Right lobe of liver (tissue), 6 donors: ENCODE measurements around the gene LONRF2. TPM values are rescaled to one million over a fixed set of nuclear protein-coding genes. Genes with fewer than 3 reads are reported as not detected.

ENCODE experiments used
- ATAC-seq, 4 donors: fragments of 200-7000 bp; cut with Tn5 transposase; one replicate each; pipeline ENCODE4 v1.9.1; 2020; ENCODE audit warnings: mild to moderate bottlenecking in 4 of 4, moderate library complexity in 4 of 4
- DNase-seq, 3 donors: peaks; one replicate each; pipeline ENCODE4 v3.0.0-alpha.2; 2020
- H3K27ac ChIP-seq, 3 donors: fragments of 200-600 bp; one replicate each; pipeline ENCODE4 v1.8.0; 2022
- H3K27me3 ChIP-seq, 2 donors: fragments of 200-600 bp; one replicate each; pipeline ENCODE4 v1.8.0; 2022
- H3K36me3 ChIP-seq, 4 donors: fragments of 200-600 bp; sonication (generic) in 1 of 4; one replicate each; pipeline versions ENCODE4 v1.5.1 to v1.8.0; 2017 to 2022; ENCODE audit warnings: control low read depth in 1 of 4
- H3K4me1 ChIP-seq, 4 donors: fragments of 200-600 bp; sonication (generic) in 1 of 4; one replicate each; pipeline versions ENCODE4 v1.5.1 to v1.8.0; 2017 to 2022; ENCODE audit warnings: control low read depth in 1 of 4
- H3K4me3 ChIP-seq, 3 donors: fragments of 200-600 bp; one replicate each; pipeline ENCODE4 v1.8.0; 2022
- H3K9me3 ChIP-seq, 4 donors: fragments of 200-600 bp; sonication (generic) in 1 of 4; one replicate each; pipeline versions ENCODE4 v1.5.1 to v1.8.0; 2017 to 2022; ENCODE audit warnings: control low read depth in 1 of 4
- POLR2A ChIP-seq: fragments of 450-650 bp; IDR thresholded peaks from one replicate; pipeline ENCODE4 v1.6.1; 2017; ENCODE audit warnings: antibody characterized with exemption, mild to moderate bottlenecking
- WGBS: methylation state at CpG from one replicate; pipeline ENCODE4 v1.1.6; 2018; ENCODE audit warnings: low coverage, low lambda C conversion rate; ENCODE audit not compliant: insufficient coverage; ENCODE audit errors: missing lambda C conversion rate; 5-methylcytosine and 5-hydroxymethylcytosine counted together
- intact Hi-C, 2 donors: fragments of 100-400 bp; cut with DNase I; formaldehyde crosslinking; loops; one replicate each; pipeline versions ENCODE4 v1.11.2 to v1.14.1; 2022
- total RNA-seq, 6 experiments: library from RNA; depleted of rRNA in 2 of 6; stranded (reverse); fragments of >200 nt in 2 of 6; fragmentation: NEBNext Ultra II Directional in 3 of 6; extraction: Animal tissue kit (Norgen Biotek cat#: 25700) in 3 of 6; gene quantifications; one replicate each; pipeline versions ENCODE4 v1.1.0 to v1.2.4, GENCODE V29; 2016 to 2023
- TF ChIP-seq, protein P1 (sequence below), 4 donors: fragments of 200-600 bp in 3 of 4; fragments of 450-650 bp in 1 of 4; IDR thresholded peaks; one replicate each; pipeline versions ENCODE4 v1.5.1 to v1.8.0; 2016 to 2022; ENCODE audit warnings: antibody characterized with exemption in 4 of 4, mild to moderate bottlenecking in 2 of 4
- donor health status: DM: no; HTN: yes; CAD: no.
- donor health status: DM: no; HTN: no; CAD: no.
- donor health status: DM: no; HTN: no; CAD: no.
- donor health status: DM: no; HTN: yes; CAD: no.
- donor health status: DM: no; HTN: yes; CAD: no.

LONRF2 gene
- total RNA-seq, 6 experiments from 2014 or later, result 0.51 to 2.5 (median 1.7) TPM

DNA sequence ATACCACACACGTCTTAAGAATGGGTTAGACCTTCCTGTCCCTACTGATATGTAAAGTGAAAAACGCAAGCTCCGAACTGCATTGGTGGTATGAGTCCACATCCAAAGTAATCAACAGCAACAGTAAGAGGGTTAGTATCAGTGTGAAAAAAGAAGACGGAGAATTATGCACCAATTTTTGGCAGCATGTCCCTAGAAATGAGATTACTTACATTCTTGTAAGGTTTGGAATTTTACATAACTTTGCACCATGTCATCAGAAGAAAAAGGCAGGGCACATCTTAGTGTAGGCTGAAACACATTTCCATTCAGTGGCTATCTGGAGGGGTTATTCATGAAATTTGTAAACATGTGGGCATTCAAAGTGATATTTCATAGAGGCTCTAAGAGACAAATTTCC lies 88.2 kb downstream of the LONRF2 start:
- no peaks in the 10 kb centered on the region for H3K36me3 ChIP-seq
- H3K27me3 ChIP-seq, result no peaks in the 10 kb centered on the region
- DNase-seq (no peak), ATAC-seq (no peak)
- 76% methylated on average over 4 of the region's 4 CpGs for WGBS
- H3K4me1 ChIP-seq, result no peaks in the 10 kb centered on the region
- no peak overlapping the region for H3K4me3 ChIP-seq
- no peak overlapping the region for H3K27ac ChIP-seq
- intact Hi-C loops, result no loop called here
- no peaks in the 10 kb centered on the region for H3K9me3 ChIP-seq
- no peak for TF ChIP-seq POLR2A
- TF ChIP-seq, protein P1, sequence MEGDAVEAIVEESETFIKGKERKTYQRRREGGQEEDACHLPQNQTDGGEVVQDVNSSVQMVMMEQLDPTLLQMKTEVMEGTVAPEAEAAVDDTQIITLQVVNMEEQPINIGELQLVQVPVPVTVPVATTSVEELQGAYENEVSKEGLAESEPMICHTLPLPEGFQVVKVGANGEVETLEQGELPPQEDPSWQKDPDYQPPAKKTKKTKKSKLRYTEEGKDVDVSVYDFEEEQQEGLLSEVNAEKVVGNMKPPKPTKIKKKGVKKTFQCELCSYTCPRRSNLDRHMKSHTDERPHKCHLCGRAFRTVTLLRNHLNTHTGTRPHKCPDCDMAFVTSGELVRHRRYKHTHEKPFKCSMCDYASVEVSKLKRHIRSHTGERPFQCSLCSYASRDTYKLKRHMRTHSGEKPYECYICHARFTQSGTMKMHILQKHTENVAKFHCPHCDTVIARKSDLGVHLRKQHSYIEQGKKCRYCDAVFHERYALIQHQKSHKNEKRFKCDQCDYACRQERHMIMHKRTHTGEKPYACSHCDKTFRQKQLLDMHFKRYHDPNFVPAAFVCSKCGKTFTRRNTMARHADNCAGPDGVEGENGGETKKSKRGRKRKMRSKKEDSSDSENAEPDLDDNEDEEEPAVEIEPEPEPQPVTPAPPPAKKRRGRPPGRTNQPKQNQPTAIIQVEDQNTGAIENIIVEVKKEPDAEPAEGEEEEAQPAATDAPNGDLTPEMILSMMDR (IDR thresholded peaks at IDR 0.05), result no peak

DNA sequence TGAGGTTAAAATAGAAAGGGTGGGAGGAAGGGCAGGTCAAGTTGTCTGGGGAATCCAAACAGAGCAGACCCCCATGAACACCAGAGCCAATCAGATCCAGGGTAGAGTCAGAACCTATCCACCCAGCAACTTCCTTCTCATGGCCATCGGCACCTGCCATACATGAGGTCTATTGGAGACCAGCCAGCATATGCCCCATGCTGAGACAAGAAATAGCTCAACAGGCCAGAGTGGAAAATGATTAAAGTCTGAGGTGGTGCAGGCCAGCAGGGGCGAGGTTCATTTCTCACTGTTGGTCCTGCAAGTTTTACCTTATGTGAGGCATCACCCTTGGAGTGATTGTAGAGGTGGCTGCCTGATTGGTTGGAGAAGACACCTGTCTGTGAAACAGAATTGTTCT lies 89.2 kb downstream of the LONRF2 start:
- no peak overlapping the region for H3K27ac ChIP-seq
- DNase-seq (no peak), ATAC-seq (no peak)
- H3K9me3 ChIP-seq, result no peaks in the 10 kb centered on the region
- TF ChIP-seq POLR2A, result no peak
- TF ChIP-seq, protein P1 (IDR thresholded peaks at IDR 0.05), result no peak
- H3K4me3 ChIP-seq, result no peak overlapping the region
- H3K36me3 ChIP-seq, result no peaks in the 10 kb centered on the region
- intact Hi-C loops, result no loop called here
- H3K27me3 ChIP-seq, result no peaks in the 10 kb centered on the region
- H3K4me1 ChIP-seq, result no peaks in the 10 kb centered on the region
- 80% methylated on average over 1 of the region's 2 CpGs for WGBS

DNA sequence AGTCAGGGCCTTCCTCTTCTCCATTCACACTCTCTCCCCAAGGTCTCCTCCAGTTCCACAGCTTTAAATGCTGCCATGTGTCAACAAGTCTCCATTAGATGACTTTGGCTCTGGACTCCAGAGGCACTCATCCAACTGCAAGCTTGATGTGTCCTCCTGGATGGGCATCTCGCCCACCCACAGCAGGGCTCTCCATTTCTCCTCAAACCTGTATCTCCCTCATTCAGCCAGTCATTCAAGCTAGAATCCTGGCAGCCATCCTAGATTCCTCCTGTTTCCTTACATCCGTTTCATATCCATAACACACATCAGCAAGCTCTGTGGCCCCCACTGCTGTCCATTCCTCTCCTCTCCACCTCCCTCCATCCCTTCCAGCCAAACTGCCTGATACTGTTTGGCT lies 91.5 kb downstream of the LONRF2 start:
- Histone ChIP-seq H3K9me3 (no peaks in the 10 kb centered on the region), H3K27ac (no peak overlapping the region), H3K36me3 (no peaks in the 10 kb centered on the region), H3K4me3 (no peak overlapping the region), H3K4me1 (no peaks in the 10 kb centered on the region), H3K27me3 (no peaks in the 10 kb centered on the region)
- intact Hi-C loops, result no loop called here
- no peak for DNase-seq
- ATAC-seq, result no peak
- 47% methylated on average over 2 of the region's 2 CpGs for WGBS
- TF ChIP-seq POLR2A, result no peak
- TF ChIP-seq, protein P1 (IDR thresholded peaks at IDR 0.05), result no peak

DNA sequence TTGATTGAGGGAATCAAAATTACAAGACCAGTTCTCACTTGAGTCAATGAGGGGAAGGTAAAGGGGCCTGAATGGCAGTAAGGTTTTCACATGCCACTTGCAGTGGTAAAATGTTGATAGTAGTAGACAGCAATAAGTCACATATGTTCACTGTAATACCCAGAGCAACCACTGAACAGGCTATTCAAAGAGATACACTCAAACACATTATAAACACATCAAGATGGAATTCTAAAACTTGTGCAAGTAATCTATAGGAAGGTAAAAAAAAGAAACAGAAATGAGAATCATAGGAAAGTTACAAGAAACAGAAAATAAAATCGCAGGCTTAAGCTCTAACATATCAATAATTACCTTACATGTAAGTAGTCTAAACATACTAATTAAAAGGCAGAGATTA lies 93.3 kb downstream of the LONRF2 start:
- TF ChIP-seq, protein P1 (IDR thresholded peaks at IDR 0.05), result peak in 1 of 4 donors; percentile 16
- TF ChIP-seq POLR2A, result no peak
- no peak overlapping the region for H3K4me3 ChIP-seq
- ATAC-seq (no peak), DNase-seq (no peak)
- H3K4me1 ChIP-seq, result no peaks in the 10 kb centered on the region
- no peaks in the 10 kb centered on the region for H3K9me3 ChIP-seq
- WGBS, result 100% methylated on average over 1 of the region's 1 CpG
- intact Hi-C loops, result no loop called here
- no peaks in the 10 kb centered on the region for H3K27me3 ChIP-seq
- H3K27ac ChIP-seq, result no peak overlapping the region
- no peaks in the 10 kb centered on the region for H3K36me3 ChIP-seq

DNA sequence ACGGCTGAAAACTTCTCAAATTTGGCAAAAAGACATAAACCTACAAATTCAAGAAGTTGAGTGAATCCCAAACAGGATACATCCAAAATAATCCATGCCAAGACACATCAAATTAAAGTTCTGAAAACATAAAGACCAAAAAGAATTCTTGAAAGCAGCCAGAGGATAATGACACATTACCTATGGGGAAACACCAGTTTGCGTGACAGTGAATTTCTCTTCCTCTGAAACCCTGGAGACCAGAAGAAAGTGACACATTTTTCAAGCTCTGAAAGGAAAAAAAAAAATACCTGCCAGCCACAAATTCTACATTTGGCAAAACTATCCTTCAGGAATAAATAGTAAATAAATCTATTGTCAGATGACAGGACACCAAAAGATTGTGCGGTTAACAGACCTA lies 93.9 kb downstream of the LONRF2 start:
- Histone ChIP-seq H3K4me1 (no peaks in the 10 kb centered on the region), H3K36me3 (no peaks in the 10 kb centered on the region), H3K9me3 (no peaks in the 10 kb centered on the region), H3K27ac (no peak overlapping the region), H3K27me3 (no peaks in the 10 kb centered on the region), H3K4me3 (no peak overlapping the region)
- intact Hi-C loops, result no loop called here
- no peak for TF ChIP-seq POLR2A
- TF ChIP-seq, protein P1 (IDR thresholded peaks at IDR 0.05), result no peak
- WGBS, result 97% methylated on average over 3 of the region's 3 CpGs
- ATAC-seq (no peak), DNase-seq (no peak)
